ENCODE data around the gene BRD1.

BRD1 gene

DNA sequence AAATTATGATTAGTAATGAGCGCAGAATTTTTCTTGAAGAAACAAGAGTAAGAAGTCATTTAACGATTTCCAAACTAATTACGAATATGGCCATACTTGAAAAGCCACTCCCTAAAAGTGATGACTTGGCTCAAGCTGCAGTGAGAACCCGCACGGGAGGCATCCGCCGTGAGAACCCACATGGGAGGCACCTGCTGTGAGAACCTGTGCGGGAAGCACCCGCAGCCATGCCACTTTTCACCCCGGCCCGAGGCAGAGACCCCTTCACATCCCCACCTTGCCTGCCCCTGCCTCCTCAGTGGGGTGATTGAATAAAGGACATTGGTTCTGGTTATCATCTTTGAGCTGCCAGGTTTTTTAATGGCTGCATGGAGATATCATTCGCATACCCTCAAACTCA is 89.7 kb downstream of the BRD1 start:
- TF ChIP-seq, protein P1, sequence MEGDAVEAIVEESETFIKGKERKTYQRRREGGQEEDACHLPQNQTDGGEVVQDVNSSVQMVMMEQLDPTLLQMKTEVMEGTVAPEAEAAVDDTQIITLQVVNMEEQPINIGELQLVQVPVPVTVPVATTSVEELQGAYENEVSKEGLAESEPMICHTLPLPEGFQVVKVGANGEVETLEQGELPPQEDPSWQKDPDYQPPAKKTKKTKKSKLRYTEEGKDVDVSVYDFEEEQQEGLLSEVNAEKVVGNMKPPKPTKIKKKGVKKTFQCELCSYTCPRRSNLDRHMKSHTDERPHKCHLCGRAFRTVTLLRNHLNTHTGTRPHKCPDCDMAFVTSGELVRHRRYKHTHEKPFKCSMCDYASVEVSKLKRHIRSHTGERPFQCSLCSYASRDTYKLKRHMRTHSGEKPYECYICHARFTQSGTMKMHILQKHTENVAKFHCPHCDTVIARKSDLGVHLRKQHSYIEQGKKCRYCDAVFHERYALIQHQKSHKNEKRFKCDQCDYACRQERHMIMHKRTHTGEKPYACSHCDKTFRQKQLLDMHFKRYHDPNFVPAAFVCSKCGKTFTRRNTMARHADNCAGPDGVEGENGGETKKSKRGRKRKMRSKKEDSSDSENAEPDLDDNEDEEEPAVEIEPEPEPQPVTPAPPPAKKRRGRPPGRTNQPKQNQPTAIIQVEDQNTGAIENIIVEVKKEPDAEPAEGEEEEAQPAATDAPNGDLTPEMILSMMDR (conservative IDR thresholded peaks at IDR 0.05; ENCODE audit: low read depth, low read length): no peak
- H3K4me3 ChIP-seq (ENCODE audit: low read length): no peak overlapping the region
- DNase-seq (ENCODE audit: low read depth): no peak

GRCh38 chr22:49737101-49737551 is 90.5 kb downstream of the BRD1 start:
- H3K4me3 ChIP-seq (ENCODE audit: low read length): no peak overlapping the region
- no peak for DNase-seq (ENCODE audit: low read depth)
- TF ChIP-seq, protein P1 (conservative IDR thresholded peaks at IDR 0.05; ENCODE audit: low read depth, low read length): no peak

GRCh38 chr22:49736538-49736937 is 91.1 kb downstream of the BRD1 start:
- no peak overlapping the region for H3K4me3 ChIP-seq (ENCODE audit: low read length)
- TF ChIP-seq, protein P1 (conservative IDR thresholded peaks at IDR 0.05; ENCODE audit: low read depth, low read length): no peak
- no peak for DNase-seq (ENCODE audit: low read depth)

DNA sequence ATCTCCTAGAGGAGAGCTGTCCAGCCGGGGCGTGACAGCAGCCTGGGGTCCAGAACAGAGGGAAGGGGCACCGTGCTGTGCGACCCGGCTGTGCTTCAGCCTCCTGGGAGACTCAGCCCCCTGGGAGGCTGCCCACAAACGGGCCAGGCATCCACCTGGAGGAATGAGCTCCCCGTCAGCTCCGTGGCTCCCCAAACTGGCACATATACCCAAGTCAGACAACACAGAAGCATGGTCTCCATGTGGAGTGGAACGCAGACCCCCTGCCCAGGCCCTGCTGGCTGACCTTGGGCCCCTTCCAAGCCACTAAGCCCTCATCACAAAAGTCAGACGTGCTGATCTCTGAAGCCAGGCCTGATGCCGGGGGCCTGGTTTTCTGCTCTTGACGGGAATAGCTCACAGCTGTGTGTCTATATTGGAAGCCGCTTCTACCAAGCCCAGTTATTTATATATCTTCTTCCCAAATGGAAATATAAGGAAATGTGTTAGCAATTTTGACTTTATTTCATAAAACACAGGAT is 91.7 kb downstream of the BRD1 start:
- H3K4me3 ChIP-seq (ENCODE audit: low read length): no peak overlapping the region
- no peak for DNase-seq (ENCODE audit: low read depth)
- TF ChIP-seq, protein P1 (conservative IDR thresholded peaks at IDR 0.05; ENCODE audit: low read depth, low read length): no peak

DNA sequence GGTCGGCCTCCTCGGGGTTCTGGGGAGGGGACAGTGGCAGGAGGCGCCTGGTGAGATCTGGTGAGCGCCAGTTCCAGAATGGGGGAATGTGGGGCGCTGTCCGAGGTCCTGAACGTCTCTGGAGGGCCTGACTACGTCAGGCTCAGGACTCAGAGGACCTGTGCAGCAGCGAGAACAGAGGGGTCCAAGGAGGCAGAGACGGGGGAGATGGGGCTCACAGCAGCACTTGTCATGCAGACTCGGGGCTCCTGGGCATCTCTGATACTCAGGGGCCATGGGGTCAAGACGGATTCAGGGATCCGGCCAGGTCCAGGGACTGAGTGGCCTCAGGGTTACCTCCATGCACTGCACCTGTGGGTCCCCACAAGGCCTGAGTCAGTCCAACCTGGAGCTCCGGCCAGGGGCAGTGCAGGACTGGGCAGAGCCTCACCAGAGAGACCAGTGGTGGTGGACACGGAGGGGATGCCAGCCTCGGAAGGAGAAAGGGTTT is 92.2 kb downstream of the BRD1 start:
- no peak for DNase-seq (ENCODE audit: low read depth)
- TF ChIP-seq, protein P1 (conservative IDR thresholded peaks at IDR 0.05; ENCODE audit: low read depth, low read length): no peak
- H3K4me3 ChIP-seq (ENCODE audit: low read length): no peak overlapping the region

DNA sequence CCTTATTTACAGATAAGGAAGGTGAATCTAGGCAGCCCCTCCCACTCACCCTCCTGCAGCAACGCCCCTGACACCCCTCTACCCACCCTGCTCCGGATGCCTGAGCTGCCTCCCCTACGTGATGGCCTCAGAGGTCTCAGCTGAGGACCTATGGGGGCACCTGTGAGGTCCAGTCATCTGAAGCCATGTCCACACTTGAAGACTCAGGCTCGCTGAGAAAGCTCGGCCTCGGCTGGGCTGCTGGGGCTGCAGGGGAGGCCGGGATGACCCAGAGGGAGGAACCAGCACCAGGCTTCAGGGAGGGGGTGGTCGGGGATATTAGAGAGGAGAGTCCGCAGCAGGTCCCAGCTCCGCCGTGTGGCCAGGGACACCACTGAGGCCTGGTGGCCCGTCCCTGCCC is 92.8 kb downstream of the BRD1 start:
- DNase-seq (ENCODE audit: low read depth): no peak
- TF ChIP-seq, protein P1 (conservative IDR thresholded peaks at IDR 0.05; ENCODE audit: low read depth, low read length): no peak
- no peak overlapping the region for H3K4me3 ChIP-seq (ENCODE audit: low read length)

DNA sequence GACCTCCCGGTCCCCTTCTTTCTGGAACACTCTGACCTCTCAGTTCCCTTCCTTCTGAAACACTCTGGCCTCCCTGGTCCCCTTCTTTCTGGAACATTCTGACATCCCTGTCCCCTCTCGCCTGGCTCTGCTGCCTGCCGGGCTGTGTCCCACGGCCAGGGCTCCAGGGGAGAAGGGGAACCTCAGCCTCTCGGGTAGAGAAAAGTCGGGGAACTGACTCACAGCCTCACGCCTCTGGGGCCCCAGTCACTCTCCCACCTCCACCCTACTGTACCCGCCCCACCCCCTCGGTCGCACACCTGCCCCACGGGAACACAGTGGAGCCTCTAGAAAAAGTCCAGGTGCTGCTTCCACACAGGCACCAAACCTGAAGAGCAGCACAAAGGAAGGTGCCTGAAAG is 93.3 kb downstream of the BRD1 start:
- DNase-seq (ENCODE audit: low read depth): no peak
- TF ChIP-seq, protein P1 (conservative IDR thresholded peaks at IDR 0.05; ENCODE audit: low read depth, low read length): no peak
- no peak overlapping the region for H3K4me3 ChIP-seq (ENCODE audit: low read length)

Measured in retinal pigment epithelial cell (primary cell).